HFF-Myc (cell line): Measurements from ENCODE around the gene SHROOM3.

Experiments
- DNase-seq: peaks from one replicate; pipeline ENCODE4 v3.0.0-alpha.2; 2011; ENCODE audit warnings: low read depth; ENCODE audit errors: extremely low read depth
- H3K4me3 ChIP-seq: replicated peaks from 2 replicates; pipeline ENCODE4 v1.5.1; 2011; ENCODE audit warnings: low read depth, mild to moderate bottlenecking, control low read depth, low read length
- CTCF ChIP-seq: IDR thresholded peaks from 2 replicates; pipeline ENCODE4 v1.5.1; 2012; ENCODE audit warnings: mild to moderate bottlenecking, low read depth, low read length, control low read depth; ENCODE audit errors: missing control alignments

Gene SHROOM3

GRCh38 chr4:76458297-76458696, 23.3 kb downstream of the SHROOM3 start:
- no peak overlapping the region for H3K4me3 ChIP-seq
- DNase-seq, result no peak
- TF ChIP-seq CTCF, result no peak

GRCh38 chr4:76458825-76459224, 23.8 kb downstream of the SHROOM3 start:
- DNase-seq, result no peak
- TF ChIP-seq CTCF, result no peak
- no peak overlapping the region for H3K4me3 ChIP-seq

DNA sequence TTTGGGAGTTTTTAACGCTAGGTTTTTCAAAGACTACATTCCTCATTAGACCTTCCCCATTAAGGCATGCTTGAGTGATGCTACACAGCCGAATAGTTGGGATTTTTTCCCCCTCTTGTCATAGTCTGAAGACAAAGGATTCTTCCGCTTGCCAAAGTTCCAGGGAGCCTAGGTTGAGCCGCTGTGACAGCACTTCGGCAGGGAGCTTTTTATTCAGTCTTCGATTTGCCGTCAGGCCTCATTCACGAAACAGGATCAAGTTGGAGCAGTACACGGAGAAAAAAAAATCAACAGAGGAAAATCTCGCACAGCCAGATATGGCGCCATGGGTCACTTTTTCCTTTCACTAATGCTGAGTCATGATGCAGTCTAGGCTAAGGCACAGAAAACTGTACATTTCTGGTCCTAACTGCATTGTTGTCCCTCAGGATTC, 24.3 kb downstream of the SHROOM3 start:
- no peak for DNase-seq
- no peak overlapping the region for H3K4me3 ChIP-seq
- TF ChIP-seq CTCF, result no peak

- TF ChIP-seq CTCF, result no peak
- H3K4me3 ChIP-seq, result no peak overlapping the region
- DNase-seq, result no peak
Measured at GRCh38 chr4:76463568-76463967, 28.5 kb downstream of the SHROOM3 start.

- no peak overlapping the region for H3K4me3 ChIP-seq
- no peak for DNase-seq
- no peak for TF ChIP-seq CTCF
Measured at GRCh38 chr4:76470064-76470463, 35.0 kb downstream of the SHROOM3 start.

GRCh38 chr4:76470532-76470931, 35.5 kb downstream of the SHROOM3 start:
- H3K4me3 ChIP-seq, result no peak overlapping the region
- no peak for TF ChIP-seq CTCF
- DNase-seq, result no peak

DNA sequence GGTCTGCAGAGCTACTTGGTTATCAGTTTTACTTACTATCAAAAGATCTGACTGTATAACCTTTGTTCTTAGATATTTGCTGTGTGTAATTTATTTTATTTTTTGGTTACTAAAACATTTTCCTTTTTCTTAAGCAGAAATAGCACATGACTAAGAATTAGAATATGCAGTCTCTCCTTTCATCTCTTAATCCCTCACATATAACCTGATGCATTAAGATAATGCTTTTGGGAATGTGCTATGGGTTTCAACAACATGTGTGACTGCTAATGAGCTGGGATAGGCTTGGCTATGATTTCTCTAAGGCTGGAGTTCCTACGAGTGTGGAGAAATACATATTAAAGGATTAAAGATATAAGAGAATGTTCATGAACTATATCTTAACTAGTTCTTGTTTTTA, 41.5 kb downstream of the SHROOM3 start:
- TF ChIP-seq CTCF, result no peak

More for the DNA sequence above, 41.5 kb downstream of the SHROOM3 start:
- H3K4me3 ChIP-seq, result no peak overlapping the region
- DNase-seq, result no peak
